IPS-18c (cell line): ENCODE results near the gene TMEM72.
A peak's percentile ranks its signal among the peaks of the same experiment; 100 is the strongest.

Experiments used
- H3K4me3 ChIP-seq: 2 replicates; pipeline ENCODE4 v1.7.0; 2013; ENCODE audit warnings: low read depth, mild to moderate bottlenecking, low read length, moderate library complexity; ENCODE audit not compliant: insufficient read depth
- H3K9me3 ChIP-seq: one replicate; pipeline ENCODE4 v1.6.1; 2013; ENCODE audit warnings: mild to moderate bottlenecking, low read length, moderate library complexity; ENCODE audit not compliant: control insufficient read depth, insufficient read depth

Gene TMEM72

GRCh38 chr10:44908066-44908749, 2.9 kb upstream of the TMEM72 start:
- Histone ChIP-seq H3K9me3 (peaks cover 4% of the 10 kb centered on the region), H3K4me3 (peak overlapping the region; percentile 15; the same call in 1 of the 2 replicates)

DNA sequence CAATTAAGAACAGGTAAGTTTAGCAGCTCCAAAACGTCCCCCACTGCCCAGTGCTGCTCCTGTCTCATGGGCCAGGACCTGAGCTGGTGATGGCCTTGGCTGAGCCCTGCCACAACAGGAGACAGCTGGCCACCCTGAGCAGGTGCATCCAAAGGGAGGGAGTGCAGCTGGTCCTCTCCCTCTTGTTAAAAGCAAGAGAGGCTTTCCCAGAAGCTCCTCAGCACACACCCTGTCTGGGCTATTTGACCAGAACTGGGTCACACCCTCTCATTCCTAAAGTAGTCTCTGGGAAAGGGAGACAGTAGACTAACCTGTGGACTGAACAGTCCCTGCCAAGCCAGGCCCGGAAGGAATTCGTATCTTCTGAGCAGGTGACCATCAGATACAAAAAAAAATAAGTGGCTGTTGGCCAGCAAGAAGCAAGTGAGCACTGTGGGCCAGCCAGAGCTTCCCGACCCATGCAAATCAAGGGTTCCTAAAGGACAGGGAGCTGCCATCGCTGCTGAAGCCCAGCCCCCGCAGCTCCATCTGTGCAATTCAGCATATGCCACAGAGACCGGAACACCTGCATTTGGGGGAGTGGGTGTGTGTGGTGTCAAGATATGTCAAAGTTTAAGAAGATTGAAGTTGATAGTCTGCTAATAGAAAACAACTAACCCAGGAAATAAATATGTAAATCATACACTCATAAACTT, 2.1 kb upstream of the TMEM72 start:
- no peak overlapping the region for H3K4me3 ChIP-seq
- H3K9me3 ChIP-seq = peaks cover 4% of the 10 kb centered on the region

DNA sequence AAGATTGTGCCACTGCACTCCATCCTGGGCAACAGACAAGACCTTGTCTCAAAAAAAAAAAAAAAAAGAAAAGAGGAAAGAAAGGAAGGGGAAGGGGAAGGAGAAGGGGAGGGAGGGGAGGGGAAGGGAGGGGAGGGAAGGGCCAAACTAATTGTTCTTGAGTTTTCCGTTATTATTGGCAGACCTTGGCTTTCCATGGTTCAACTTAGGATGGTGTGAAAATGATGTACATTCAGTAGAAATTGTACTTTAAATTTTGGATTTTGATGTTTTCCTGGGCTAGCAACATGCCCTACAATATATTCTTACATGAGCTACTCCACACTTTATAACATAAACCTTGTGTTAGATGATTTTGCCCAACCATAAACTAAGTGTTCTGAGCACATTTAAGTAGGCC, 1.2 kb upstream of the TMEM72 start:
- peaks cover 4% of the 10 kb centered on the region for H3K9me3 ChIP-seq
- H3K4me3 ChIP-seq = no peak overlapping the region

- H3K4me3 ChIP-seq = no peak overlapping the region
- H3K9me3 ChIP-seq = peaks cover 4% of the 10 kb centered on the region
Measured at GRCh38 chr10:44910602-44911001, 535 bp upstream of the TMEM72 start.

- H3K9me3 ChIP-seq = no peaks in the 10 kb centered on the region
- no peak overlapping the region for H3K4me3 ChIP-seq
Measured at GRCh38 chr10:44911951-44912350, 814 bp downstream of the TMEM72 start.

DNA sequence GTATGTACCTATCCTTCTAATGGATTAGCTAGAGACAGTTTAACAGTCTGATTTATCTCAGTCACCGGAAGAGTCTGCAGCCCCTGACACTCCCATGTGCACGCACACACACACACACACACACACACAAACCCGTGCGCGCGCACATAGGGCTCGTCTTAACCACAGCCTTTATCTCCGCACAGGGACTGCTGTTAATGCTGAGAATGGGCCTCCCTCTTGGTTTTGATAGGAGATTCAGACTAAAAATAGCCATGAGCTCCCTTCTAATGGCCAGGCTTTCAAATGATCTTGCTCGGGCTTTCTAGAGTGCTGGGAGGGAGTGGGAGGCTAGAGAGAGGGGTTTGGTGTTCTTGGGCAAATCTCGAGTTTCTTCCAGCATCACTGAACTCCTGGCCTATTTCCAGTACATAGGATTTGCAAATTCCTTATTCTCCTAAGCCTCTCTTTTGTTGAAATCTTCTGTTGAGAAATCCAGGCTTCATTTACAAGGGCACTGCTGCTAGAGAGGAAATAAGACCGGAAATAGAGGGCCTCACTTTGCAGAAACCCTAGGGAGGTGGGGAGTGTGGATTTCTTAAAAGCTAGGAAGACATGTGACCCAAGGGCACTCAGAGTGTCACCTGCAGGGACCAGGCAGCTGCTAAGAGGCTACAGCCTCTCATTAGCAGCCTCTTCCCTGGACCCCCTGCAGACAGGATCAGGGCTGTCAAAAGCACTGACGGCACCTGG, 2.4 kb downstream of the TMEM72 start:
- Histone ChIP-seq H3K9me3 (no peaks in the 10 kb centered on the region), H3K4me3 (no peak overlapping the region)

DNA sequence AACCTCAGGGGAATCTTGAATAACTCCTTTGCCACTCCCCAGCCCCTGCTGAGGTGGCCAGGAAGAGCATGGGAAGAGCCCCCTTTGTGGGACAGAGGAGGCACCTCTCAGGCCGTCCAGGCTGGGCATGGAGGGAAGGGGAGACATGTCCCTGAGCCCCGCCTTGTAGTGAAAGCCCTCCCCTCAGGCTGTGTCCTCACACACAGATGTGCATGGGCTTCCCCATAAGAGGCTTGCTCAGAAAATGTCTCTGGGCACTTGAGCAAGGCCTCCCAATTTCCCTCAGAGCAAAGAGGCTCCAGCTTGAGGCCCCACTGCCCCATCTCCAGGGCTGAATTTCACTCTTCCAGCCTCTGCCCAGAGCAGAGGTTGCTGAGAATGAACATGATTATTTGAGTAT, 3.8 kb downstream of the TMEM72 start:
- Histone ChIP-seq H3K9me3 (no peaks in the 10 kb centered on the region), H3K4me3 (no peak overlapping the region)

DNA sequence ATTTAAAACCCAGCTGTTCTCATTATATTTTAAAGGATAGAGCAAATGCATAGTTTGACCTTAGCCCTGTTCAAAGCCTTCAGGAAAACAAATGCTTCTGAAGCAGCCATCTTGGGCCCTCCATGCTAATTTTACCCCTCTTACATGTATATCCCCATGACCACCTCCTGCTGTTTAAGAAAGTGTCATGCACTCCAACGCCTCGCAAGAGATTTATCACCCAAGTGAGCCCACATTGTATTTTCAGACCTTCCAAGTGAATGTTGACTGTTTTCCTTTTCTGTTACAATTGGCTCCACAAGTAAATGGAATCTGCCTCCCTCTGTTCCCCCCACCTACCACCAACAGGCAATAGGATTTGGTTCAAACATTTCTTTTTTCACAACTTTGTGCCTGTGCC, 5.3 kb downstream of the TMEM72 start:
- Histone ChIP-seq H3K4me3 (no peak overlapping the region), H3K9me3 (no peaks in the 10 kb centered on the region)

DNA sequence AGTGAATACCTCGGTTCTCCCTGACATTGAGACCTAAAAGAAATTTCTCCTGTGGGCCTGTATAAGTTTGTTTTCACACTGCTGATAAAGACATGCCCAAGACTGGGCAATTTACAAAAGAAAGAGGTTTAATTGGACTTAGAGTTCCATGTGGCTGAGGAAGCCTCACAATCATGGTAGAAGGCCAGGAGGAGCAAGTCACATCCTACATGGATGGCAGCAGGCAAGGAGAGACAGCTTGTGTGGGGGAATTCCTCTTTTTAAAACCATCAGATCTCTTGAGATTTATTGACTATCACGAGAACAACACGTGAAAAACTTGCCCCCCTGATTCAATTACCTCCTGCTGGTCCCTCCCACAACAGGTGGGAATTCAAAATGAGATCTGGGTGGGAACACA, 6.7 kb downstream of the TMEM72 start:
- H3K9me3 ChIP-seq = no peaks in the 10 kb centered on the region
- no peak overlapping the region for H3K4me3 ChIP-seq

DNA sequence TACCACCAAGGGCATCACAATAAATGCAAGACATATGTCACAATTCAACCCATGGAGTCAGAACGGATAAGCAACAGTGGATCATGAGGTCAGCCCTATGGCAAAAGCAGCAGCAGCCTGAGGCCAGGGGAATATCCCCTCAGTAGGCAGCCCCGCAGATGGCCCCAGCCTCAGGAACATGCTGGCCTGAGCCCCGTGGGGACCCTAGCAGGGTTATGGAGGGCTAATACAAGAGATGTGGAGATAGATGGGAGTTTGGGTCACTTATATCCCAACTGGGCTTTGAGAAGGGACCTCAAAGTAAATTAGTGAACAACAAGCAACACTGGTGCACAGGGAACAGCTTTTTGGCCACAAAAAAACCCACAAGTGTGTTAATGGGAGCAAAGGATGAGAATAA, 9.1 kb downstream of the TMEM72 start:
- Histone ChIP-seq H3K4me3 (no peak overlapping the region), H3K9me3 (no peaks in the 10 kb centered on the region)

DNA sequence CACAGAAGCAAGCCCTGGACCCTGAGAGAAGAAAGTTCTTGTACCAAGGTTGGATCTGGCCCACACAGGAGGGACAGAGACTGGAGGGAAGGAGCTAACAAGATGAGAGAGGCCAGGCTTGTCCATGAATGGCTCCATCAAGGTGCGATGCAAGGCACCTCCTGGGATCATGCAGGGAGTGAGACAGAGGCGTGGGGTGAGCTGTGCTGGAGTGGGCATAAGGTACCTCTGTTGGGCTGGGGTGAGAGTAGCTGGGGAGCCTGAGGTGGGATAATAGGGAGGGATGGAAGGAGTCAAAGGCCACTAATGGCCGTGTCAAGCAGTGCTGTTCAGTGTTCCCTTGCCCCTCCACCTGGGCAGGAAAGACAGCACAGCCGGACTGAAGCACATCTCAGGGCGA, 9.9 kb downstream of the TMEM72 start:
- Histone ChIP-seq H3K4me3 (no peak overlapping the region), H3K9me3 (no peaks in the 10 kb centered on the region)

- H3K4me3 ChIP-seq = no peak overlapping the region
- no peaks in the 10 kb centered on the region for H3K9me3 ChIP-seq
Measured at GRCh38 chr10:44921506-44921905, 10.4 kb downstream of the TMEM72 start.

DNA sequence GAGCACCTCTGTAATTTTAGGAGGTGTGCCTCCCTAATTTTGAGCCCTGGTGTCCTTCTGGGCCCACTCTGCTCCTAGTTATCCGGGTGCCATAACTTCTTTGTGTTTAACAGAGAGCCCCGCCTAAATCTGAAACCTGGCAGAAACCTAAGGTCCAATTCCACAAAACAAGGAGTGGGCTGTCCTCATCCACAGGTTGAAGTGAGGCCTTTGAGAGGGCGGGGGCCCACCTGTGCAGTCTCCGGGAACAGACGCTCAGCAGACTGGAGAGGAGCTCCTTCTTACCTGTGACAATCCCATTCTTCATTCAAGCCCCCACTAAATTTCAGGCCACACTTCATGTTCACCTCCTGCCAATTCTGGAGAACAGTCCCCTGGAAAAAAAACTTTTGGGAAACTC, 10.9 kb downstream of the TMEM72 start:
- no peak overlapping the region for H3K4me3 ChIP-seq

DNA sequence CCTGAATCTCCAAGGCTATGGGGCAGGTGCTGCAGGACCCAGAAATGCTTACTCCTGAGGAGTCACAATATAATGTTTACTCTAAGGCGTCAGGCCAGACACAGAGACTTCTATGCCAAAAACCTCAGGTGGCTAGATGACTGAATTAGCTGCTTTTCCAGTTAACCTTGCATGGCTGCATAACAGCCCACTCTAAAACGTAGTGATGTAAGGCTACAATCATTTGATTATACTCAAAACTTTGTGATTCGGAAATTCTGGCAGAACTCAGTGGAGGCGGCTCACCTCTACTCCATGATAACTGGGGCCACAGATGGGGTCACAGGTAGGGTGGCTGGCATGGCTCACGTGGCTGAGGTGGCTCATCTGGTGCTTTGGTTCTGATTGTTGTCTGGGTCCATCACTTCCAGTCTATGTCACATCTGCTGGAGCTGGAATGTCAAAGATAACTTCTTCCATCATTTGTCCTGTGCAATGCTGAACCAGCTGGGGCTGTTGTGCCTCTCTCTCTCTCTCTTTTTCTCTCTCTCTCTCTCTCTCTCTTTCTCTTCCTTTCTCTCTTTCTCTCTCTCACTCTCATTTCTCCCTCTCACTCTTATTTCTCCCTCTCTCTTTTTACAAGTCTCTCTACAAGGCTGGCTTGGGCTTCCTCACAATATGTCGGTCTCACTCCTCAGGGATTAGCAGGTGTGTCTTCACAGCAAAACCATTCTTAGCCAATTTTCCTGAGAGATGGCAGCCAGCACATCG, 11.8 kb downstream of the TMEM72 start:
- no peaks in the 10 kb centered on the region for H3K9me3 ChIP-seq
- H3K4me3 ChIP-seq = no peak overlapping the region

More for the DNA sequence above, 10.9 kb downstream of the TMEM72 start:
- H3K9me3 ChIP-seq = no peaks in the 10 kb centered on the region

GRCh38 chr10:44923611-44924010, 12.5 kb downstream of the TMEM72 start:
- Histone ChIP-seq H3K4me3 (no peak overlapping the region), H3K9me3 (no peaks in the 10 kb centered on the region)

- no peaks in the 10 kb centered on the region for H3K9me3 ChIP-seq
- no peak overlapping the region for H3K4me3 ChIP-seq
Measured at GRCh38 chr10:44924261-44925040, 13.3 kb downstream of the TMEM72 start.

DNA sequence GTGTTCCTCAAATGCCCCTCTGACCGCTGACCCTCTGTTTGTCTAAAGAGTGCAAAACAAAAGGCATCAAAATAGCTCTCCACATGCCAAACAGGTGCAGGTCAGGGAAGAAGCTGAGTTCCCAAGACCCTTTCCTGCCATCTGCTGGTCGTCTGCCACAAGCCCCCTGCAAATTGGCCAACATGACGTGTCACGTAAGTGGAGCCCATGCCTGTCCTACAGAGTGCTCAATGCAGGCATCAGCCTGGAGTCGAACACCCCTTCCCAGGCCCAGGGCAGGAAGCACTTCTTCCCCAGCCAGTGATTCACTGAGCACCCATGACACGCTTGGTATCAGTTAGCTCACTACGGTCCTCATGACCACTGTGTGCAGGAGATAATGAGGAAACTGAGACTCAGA, 14.1 kb downstream of the TMEM72 start:
- Histone ChIP-seq H3K9me3 (no peaks in the 10 kb centered on the region), H3K4me3 (no peak overlapping the region)
